Loucy (cell line): ENCODE measurements around the gene CCDC63.

ENCODE experiments used
- H2AFZ ChIP-seq: fragments of 200-600 bp; sonication (generic); 2 replicates; pipeline ENCODE4 v1.6.0; 2016; ENCODE audit warnings: antibody characterized with exemption, mild to moderate bottlenecking, low read length, moderate library complexity
- H3F3A ChIP-seq: fragments of 200-600 bp; 2 replicates; pipeline ENCODE4 v1.6.0; 2016; ENCODE audit warnings: antibody characterized with exemption, low read depth, mild to moderate bottlenecking
- H3K27me3 ChIP-seq: fragments of 200-600 bp; sonication (generic); 2 replicates; pipeline ENCODE4 v1.6.1; 2014; ENCODE audit warnings: low read length, mild to moderate bottlenecking; ENCODE audit not compliant: insufficient read depth, poor library complexity, severe bottlenecking
- H3K36me3 ChIP-seq: fragments of 200-600 bp; sonication (generic); 2 replicates; pipeline ENCODE4 v1.6.1; 2016; ENCODE audit warnings: low read length; ENCODE audit not compliant: insufficient read depth
- H3K4me1 ChIP-seq: fragments of 200-600 bp; sonication (generic); 2 replicates; pipeline ENCODE4 v1.5.1; 2014; ENCODE audit warnings: low read length, mild to moderate bottlenecking; ENCODE audit not compliant: insufficient read depth, poor library complexity, severe bottlenecking
- H3K4me2 ChIP-seq: fragments of 200-600 bp; sonication (generic); 2 replicates; pipeline ENCODE4 v1.6.0; 2014; ENCODE audit warnings: antibody characterized with exemption, low read length, low read depth, mild to moderate bottlenecking; ENCODE audit not compliant: poor library complexity, severe bottlenecking
- H3K4me3 ChIP-seq: fragments of 200-600 bp; sonication (generic); 2 replicates; pipeline ENCODE4 v1.5.1; 2014; ENCODE audit warnings: low read length, mild to moderate bottlenecking, mixed read lengths; ENCODE audit not compliant: poor library complexity, severe bottlenecking
- H3K79me2 ChIP-seq: fragments of 200-600 bp; sonication (generic); 2 replicates; pipeline ENCODE4 v1.6.1; 2014; ENCODE audit warnings: low read length; ENCODE audit not compliant: insufficient read depth
- H3K9ac ChIP-seq: fragments of 200-600 bp; sonication (generic); 2 replicates; pipeline ENCODE4 v1.6.0; 2014; ENCODE audit warnings: mild to moderate bottlenecking, low read depth, low read length, moderate library complexity; ENCODE audit not compliant: poor library complexity, severe bottlenecking
- H3K9me2 ChIP-seq: fragments of 200-600 bp; sonication (generic); replicated peaks from 2 replicates; pipeline ENCODE4 v1.6.1; 2016; ENCODE audit warnings: low read depth, low read length, mixed read lengths
- H3K9me3 ChIP-seq: fragments of 200-600 bp; sonication (generic); 2 replicates; pipeline ENCODE4 v1.6.1; 2014; ENCODE audit warnings: mild to moderate bottlenecking, antibody characterized with exemption, low read length, low read depth; ENCODE audit not compliant: insufficient read depth
- H4K20me1 ChIP-seq: fragments of 200-600 bp; sonication (generic); 2 replicates; pipeline ENCODE4 v1.6.0; 2014; ENCODE audit warnings: antibody characterized with exemption, low read length, mild to moderate bottlenecking; ENCODE audit not compliant: insufficient read depth, poor library complexity, severe bottlenecking
- EZH2phosphoT487 ChIP-seq: fragments of 200-600 bp; IDR thresholded peaks from 2 replicates; pipeline ENCODE4 v1.6.1; 2018; ENCODE audit warnings: antibody characterized with exemption, mild to moderate bottlenecking, moderate library complexity, borderline replicate concordance
- TF ChIP-seq, protein P1 (sequence below): fragments of 200-600 bp; sonication (generic); conservative IDR thresholded peaks from 2 replicates; pipeline ENCODE4 v1.5.1; 2014; ENCODE audit warnings: mild to moderate bottlenecking, antibody characterized with exemption, low read length

Gene CCDC63

DNA sequence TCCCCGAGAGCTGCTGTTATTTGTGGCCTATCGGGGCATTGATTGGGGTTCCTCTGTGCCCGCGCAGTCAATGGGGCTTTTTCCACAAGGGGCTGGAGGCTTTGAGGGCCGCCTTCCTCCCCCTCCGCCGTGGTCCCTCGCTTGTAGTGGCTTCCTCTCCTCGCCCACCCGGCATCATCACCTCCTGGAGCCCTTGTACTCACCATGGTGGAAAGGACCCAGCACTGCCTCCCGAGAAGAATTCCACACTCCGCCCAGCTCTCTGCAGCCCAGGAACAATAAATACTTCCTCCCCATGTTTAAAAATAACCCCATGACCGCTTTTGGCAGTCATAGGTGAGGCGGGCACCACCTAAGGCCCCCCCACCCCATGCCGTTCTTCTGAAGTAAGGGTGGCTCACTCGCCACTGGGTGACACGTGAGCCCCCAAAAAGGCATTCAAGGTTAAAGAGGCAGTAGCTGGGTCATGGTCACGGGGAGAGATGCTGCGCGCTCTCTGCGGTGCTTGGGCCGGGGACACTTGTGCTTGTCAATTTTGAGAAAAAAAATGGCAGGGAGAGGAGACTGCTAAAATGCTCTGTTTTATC lies 73.6 kb downstream of the CCDC63 start, which contains the start of gene MYL2:
Gene MYL2 (minus strand): TSS at position 256 of the 587 bp plus-strand sequence. CDS start 50 bp downstream, at position 206.
- no peak within 1 kb of the TSS for H3K4me3 ChIP-seq
- no peak within 1 kb of the TSS for H3K9ac ChIP-seq
- no peak within 1 kb of the TSS for H3K4me2 ChIP-seq
- no peaks in the 10 kb centered on the region for H3K9me2 ChIP-seq
- no peak within 1 kb of the TSS for H2AFZ ChIP-seq
- TF ChIP-seq EZH2phosphoT487, result no peak
- TF ChIP-seq, protein P1, sequence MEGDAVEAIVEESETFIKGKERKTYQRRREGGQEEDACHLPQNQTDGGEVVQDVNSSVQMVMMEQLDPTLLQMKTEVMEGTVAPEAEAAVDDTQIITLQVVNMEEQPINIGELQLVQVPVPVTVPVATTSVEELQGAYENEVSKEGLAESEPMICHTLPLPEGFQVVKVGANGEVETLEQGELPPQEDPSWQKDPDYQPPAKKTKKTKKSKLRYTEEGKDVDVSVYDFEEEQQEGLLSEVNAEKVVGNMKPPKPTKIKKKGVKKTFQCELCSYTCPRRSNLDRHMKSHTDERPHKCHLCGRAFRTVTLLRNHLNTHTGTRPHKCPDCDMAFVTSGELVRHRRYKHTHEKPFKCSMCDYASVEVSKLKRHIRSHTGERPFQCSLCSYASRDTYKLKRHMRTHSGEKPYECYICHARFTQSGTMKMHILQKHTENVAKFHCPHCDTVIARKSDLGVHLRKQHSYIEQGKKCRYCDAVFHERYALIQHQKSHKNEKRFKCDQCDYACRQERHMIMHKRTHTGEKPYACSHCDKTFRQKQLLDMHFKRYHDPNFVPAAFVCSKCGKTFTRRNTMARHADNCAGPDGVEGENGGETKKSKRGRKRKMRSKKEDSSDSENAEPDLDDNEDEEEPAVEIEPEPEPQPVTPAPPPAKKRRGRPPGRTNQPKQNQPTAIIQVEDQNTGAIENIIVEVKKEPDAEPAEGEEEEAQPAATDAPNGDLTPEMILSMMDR, result no peak
- no peaks in the 10 kb centered on the region for H3K36me3 ChIP-seq
- no peaks in the 10 kb centered on the region for H3K4me1 ChIP-seq
- no peaks in the 10 kb centered on the region for H3K79me2 ChIP-seq
- H4K20me1 ChIP-seq, result no peaks in the 10 kb centered on the region
- H3K9me3 ChIP-seq, result no peaks in the 10 kb centered on the region
- H3F3A ChIP-seq, result no peaks in the 10 kb centered on the region
- H3K27me3 ChIP-seq, result no peaks in the 10 kb centered on the region

DNA sequence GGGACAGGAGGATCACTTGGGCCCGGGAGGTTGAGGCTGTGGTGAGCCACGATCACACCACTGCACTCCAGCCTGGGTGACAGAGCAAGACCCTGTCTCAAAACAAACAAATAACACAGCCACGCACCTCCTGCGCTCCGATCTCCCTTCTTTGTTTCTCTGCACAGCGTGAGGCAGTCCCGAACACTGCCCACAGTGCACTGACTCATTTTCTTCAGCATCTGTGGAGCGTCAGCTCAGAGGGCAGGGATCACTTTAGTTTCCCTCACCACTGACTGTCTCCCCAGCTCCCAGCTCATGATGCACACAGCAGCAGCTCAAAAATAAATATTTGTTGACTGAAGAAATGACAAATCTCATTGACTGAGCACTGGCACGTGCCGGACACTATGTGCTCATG lies 74.5 kb downstream of the CCDC63 start:
- Histone ChIP-seq H3K9ac (no peak overlapping the region), H2AFZ (no peak overlapping the region), H3K4me3 (no peak overlapping the region), H3K27me3 (no peaks in the 10 kb centered on the region), H3K9me2 (no peaks in the 10 kb centered on the region), H3K4me1 (no peaks in the 10 kb centered on the region), H4K20me1 (no peaks in the 10 kb centered on the region), H3K79me2 (no peaks in the 10 kb centered on the region), H3K9me3 (no peaks in the 10 kb centered on the region), H3K36me3 (no peaks in the 10 kb centered on the region), H3F3A (no peaks in the 10 kb centered on the region), H3K4me2 (no peak overlapping the region)
- TF ChIP-seq, protein P1, result no peak
- TF ChIP-seq EZH2phosphoT487, result no peak

DNA sequence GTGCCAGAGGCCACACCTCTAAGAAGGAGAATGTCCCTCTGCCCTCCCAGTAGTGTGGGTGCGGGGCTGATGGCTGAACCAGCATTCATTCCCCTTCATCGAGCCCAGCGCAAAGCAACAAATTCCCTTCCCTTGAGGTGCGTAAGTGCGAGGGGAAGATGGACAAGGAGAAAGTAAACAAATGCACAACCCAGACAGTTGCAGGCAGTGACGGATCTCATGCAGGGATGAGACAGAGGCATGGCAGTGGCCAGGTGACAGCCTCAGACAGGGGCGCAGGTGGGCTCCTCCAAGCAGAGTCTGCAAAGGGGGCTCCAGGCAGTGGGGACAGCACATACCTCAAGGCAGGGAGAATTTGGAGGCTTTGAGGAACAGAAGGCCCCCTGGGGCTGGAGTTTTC lies 75.9 kb downstream of the CCDC63 start:
- Histone ChIP-seq H3K4me3 (no peak overlapping the region), H3K27me3 (no peaks in the 10 kb centered on the region), H3F3A (no peaks in the 10 kb centered on the region), H3K36me3 (no peaks in the 10 kb centered on the region), H3K9me3 (no peaks in the 10 kb centered on the region), H3K9ac (no peak overlapping the region), H3K4me1 (no peaks in the 10 kb centered on the region), H2AFZ (no peak overlapping the region), H3K79me2 (no peaks in the 10 kb centered on the region), H4K20me1 (no peaks in the 10 kb centered on the region), H3K4me2 (no peak overlapping the region), H3K9me2 (no peaks in the 10 kb centered on the region)
- no peak for TF ChIP-seq EZH2phosphoT487
- TF ChIP-seq, protein P1, result no peak
